ENCODE data around the gene TRA2B.

The TRA2B gene

DNA sequence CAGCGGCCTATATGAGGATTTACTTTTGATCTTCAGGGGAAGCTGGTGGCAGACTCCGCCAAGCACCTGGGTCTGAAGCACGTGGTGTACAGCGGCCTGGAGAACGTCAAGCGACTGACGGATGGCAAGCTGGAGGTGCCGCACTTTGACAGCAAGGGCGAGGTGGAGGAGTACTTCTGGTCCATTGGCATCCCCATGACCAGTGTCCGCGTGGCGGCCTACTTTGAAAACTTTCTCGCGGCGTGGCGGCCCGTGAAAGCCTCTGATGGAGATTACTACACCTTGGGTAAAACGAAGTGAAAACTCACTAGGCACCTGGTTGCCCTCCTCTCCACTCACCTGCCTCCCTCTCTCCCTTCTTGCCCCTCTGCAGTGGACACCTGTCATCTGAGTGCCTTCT, 33.8 kb upstream of the TRA2B start:
- H3K9me3 Mint-ChIP-seq = no peaks in the 10 kb centered on the region
- no peak overlapping the region for H3K27ac Mint-ChIP-seq
- no peak for DNase-seq
- peaks cover 21% of the 10 kb centered on the region for H3K27me3 Mint-ChIP-seq (ENCODE audit: low read depth, poor library complexity)
- H3K4me1 Mint-ChIP-seq = no peaks in the 10 kb centered on the region
- H3K36me3 Mint-ChIP-seq (ENCODE audit: low read depth) = no peaks in the 10 kb centered on the region
- TF ChIP-seq, protein P1, sequence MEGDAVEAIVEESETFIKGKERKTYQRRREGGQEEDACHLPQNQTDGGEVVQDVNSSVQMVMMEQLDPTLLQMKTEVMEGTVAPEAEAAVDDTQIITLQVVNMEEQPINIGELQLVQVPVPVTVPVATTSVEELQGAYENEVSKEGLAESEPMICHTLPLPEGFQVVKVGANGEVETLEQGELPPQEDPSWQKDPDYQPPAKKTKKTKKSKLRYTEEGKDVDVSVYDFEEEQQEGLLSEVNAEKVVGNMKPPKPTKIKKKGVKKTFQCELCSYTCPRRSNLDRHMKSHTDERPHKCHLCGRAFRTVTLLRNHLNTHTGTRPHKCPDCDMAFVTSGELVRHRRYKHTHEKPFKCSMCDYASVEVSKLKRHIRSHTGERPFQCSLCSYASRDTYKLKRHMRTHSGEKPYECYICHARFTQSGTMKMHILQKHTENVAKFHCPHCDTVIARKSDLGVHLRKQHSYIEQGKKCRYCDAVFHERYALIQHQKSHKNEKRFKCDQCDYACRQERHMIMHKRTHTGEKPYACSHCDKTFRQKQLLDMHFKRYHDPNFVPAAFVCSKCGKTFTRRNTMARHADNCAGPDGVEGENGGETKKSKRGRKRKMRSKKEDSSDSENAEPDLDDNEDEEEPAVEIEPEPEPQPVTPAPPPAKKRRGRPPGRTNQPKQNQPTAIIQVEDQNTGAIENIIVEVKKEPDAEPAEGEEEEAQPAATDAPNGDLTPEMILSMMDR (IDR thresholded peaks at IDR 0.05) = no peak
- H3K4me3 Mint-ChIP-seq = no peak overlapping the region

DNA sequence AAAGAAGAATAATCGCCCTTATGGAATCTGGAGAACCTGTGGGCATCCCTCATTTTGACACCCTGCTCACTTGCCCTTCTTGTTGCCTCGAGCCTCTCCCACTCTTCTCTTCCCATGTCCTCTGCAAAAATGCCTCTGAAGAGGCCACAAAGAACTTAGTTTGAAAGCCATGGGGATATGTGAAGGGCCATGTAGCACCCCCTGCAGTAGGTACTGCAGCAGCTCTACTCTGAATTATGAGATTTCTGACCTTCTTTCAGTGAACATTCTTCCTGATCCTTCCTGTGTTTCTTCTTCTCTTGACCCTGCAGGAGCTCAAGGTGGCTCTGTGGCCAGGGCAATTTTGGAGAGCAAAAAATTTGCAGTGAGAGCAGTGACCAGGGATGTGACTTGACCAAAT, 30.4 kb upstream of the TRA2B start:
- Mint-ChIP-seq H3K27me3 (ENCODE audit: low read depth, poor library complexity) (peaks cover 29% of the 10 kb centered on the region), H3K36me3 (ENCODE audit: low read depth) (no peaks in the 10 kb centered on the region), H3K9me3 (peaks cover 4% of the 10 kb centered on the region), H3K4me3 (no peak overlapping the region), H3K4me1 (no peaks in the 10 kb centered on the region), H3K27ac (no peak overlapping the region)
- TF ChIP-seq, protein P1 (IDR thresholded peaks at IDR 0.05) = no peak
- DNase-seq = no peak

DNA sequence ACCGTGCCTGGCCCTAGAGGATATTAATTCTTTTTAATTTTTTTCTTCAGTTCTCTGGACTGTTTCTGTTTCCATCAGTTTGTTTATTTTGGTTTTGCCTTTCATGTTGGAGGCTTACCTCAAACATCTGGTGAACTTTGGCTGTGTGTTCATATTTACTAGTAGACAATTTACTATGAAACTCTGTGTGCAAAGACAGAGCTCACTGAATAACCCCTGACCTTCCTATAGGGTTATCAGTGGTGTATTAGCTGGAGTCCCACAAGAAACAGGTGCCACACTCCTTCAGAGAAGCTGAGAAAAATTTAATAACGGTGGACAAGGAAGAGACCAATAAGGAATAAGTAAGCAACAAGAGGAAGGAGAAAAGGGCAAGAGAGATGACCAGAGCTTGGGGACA, 28.8 kb upstream of the TRA2B start:
- TF ChIP-seq, protein P1 (IDR thresholded peaks at IDR 0.05) = no peak
- H3K4me1 Mint-ChIP-seq = no peaks in the 10 kb centered on the region
- DNase-seq = no peak
- peaks cover 23% of the 10 kb centered on the region for H3K27me3 Mint-ChIP-seq (ENCODE audit: low read depth, poor library complexity)
- H3K9me3 Mint-ChIP-seq = peaks cover 4% of the 10 kb centered on the region
- H3K36me3 Mint-ChIP-seq (ENCODE audit: low read depth) = no peaks in the 10 kb centered on the region
- no peak overlapping the region for H3K27ac Mint-ChIP-seq
- no peak overlapping the region for H3K4me3 Mint-ChIP-seq

DNA sequence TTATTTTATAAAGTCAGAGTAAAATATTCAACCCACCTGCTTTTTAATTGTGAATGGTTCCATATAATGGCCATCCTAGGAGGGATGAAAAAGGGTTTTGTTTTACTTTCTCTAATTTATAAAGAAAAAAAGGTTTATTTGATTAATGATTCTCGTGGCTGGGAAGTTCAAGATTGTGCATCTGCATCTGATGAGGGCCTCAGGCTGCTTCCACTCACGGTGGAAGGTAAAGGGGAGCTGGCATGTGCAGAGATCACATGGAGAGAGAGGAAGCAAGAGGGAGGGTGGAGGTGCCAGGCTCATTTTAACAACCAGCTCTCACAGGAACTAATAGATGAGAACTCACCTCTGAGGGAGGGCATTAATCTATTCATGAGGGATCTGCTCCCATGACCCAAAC, 27.7 kb upstream of the TRA2B start:
- Mint-ChIP-seq H3K4me1 (no peaks in the 10 kb centered on the region), H3K27me3 (ENCODE audit: low read depth, poor library complexity) (peaks cover 19% of the 10 kb centered on the region), H3K4me3 (no peak overlapping the region), H3K27ac (no peak overlapping the region), H3K9me3 (peaks cover 4% of the 10 kb centered on the region), H3K36me3 (ENCODE audit: low read depth) (no peaks in the 10 kb centered on the region)
- TF ChIP-seq, protein P1 (IDR thresholded peaks at IDR 0.05) = no peak
- no peak for DNase-seq

DNA sequence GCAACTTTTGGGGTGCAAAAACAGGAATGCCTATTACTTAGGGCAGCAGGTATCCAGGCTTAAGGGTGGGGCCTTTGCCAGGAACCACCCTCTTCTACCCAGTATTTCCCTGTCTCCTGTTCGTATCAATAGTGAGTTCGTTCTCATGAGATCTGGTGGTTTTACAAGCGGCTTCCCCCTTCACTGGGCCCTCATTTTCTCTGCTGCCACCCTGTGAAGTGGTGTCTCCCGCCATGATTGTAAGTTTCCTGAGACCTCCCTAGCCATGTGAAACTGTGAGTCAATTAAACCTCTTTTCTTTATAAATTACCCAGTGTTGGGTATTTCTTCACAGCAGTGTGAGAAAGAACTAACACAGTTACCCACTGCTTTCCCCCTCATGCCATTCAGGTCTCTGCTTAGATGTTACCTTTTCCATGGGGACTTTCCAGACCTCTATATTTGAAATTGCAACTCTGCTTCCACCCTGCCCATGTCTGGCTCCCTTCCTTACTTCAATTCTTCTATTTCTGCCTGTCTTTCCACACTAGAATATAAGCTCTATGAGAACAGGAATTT, 23.9 kb upstream of the TRA2B start:
- H3K4me3 Mint-ChIP-seq = no peak overlapping the region
- DNase-seq = no peak
- no peak overlapping the region for H3K27ac Mint-ChIP-seq
- H3K36me3 Mint-ChIP-seq (ENCODE audit: low read depth) = no peaks in the 10 kb centered on the region
- TF ChIP-seq, protein P1 (IDR thresholded peaks at IDR 0.05) = no peak
- peaks cover 6% of the 10 kb centered on the region for H3K4me1 Mint-ChIP-seq
- H3K27me3 Mint-ChIP-seq (ENCODE audit: low read depth, poor library complexity) = peaks cover 13% of the 10 kb centered on the region
- H3K9me3 Mint-ChIP-seq = peaks cover 4% of the 10 kb centered on the region

DNA sequence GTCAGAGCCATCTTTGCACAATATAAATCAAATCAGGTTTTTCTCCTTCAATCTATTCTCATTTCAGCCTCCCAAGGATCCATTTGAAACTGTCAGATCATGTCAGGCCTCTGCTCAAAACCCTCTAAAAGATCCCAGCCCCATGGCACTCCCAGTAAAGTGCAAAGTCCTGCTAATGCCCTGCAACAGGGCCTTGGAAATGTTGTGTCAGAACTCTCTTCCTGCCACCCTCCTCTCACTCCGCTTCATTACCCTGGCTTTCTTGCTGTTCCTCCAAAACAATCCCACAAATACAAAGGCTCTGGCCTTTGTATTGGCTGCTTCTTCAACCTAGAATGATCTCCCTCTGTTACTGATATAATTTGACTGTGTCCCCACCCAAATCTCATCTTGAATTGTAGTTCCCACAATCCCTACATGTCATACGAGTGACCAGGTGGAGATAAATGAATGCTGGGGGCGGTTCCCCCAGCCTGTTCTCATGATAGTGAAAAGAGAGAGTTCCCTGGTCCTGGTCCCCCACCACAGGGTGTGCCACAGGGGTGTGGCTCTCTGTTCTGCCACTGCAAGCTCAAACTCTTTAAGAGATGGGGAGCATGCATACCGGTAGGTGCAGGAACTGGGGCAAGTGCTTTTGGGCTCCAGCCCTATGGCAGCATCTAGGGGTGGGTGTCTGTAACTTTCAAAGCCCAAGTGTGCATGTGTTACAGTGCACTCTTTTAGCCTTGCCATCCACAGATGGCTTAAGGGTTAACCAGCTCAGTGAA, 22.9 kb upstream of the TRA2B start:
- DNase-seq = no peak
- H3K9me3 Mint-ChIP-seq = peaks cover 4% of the 10 kb centered on the region
- H3K27me3 Mint-ChIP-seq (ENCODE audit: low read depth, poor library complexity) = peaks cover 7% of the 10 kb centered on the region
- TF ChIP-seq, protein P1 (IDR thresholded peaks at IDR 0.05) = no peak
- H3K4me3 Mint-ChIP-seq = no peak overlapping the region
- H3K4me1 Mint-ChIP-seq = peaks cover 6% of the 10 kb centered on the region
- no peaks in the 10 kb centered on the region for H3K36me3 Mint-ChIP-seq (ENCODE audit: low read depth)
- H3K27ac Mint-ChIP-seq = no peak overlapping the region

Measured in nephron progenitor cell (in vitro differentiated cells).